ENCODE measurements around the gene ELAVL1. TPM values are rescaled to one million over a fixed set of nuclear protein-coding genes. Genes with fewer than 3 reads are reported as not detected.

ELAVL1 gene
- total RNA-seq, 2 experiments from 2014 or later, result 65.4 to 168 TPM

- TF ChIP-seq EZH2phosphoT487 (IDR thresholded peaks at IDR 0.05; ENCODE audit: borderline replicate concordance, low read depth, low read length) (no peak), CTCF (conservative IDR thresholded peaks at IDR 0.05; ENCODE audit: low read length) (no peak)
- DNase-seq (ENCODE audit: low spot score), result peak; percentile 44
- Histone ChIP-seq H2AFZ (ENCODE audit: low read length) (peak overlapping the region; percentile 45; the same call in 1 of the 2 replicates), H3K4me3 (ENCODE audit: low read depth, low read length, poor library complexity, severe bottlenecking) (peak overlapping the region; percentile 100), H3K36me3 (ENCODE audit: insufficient read depth, low read length) (peaks cover 24% of the 10 kb centered on the region), H3K27ac (ENCODE audit: low read depth, low read length, poor library complexity, severe bottlenecking) (peak overlapping the region; percentile 64), H3K79me2 (ENCODE audit: insufficient read depth, low read depth, low read length) (peaks cover 61% of the 10 kb centered on the region), H3K4me2 (ENCODE audit: low read length) (peak overlapping the region; percentile 99), H3K9me2 (ENCODE audit: insufficient read depth, low read length) (no peaks in the 10 kb centered on the region), H3K4me1 (ENCODE audit: insufficient read depth, low read length, poor library complexity, severe bottlenecking) (peaks cover 26% of the 10 kb centered on the region), H3K9me3 (ENCODE audit: low read length) (no peaks in the 10 kb centered on the region), H4K20me1 (ENCODE audit: insufficient read depth, low read length) (peaks cover 27% of the 10 kb centered on the region)
- intact Hi-C loops (cut with micrococcal nuclease; ENCODE audit: unreplicated experiment), result loop anchor here (2.0 to 5.0 kb wide), 3 partner anchors 46 to 507 kb away; partner anchors contain the start of genes TIMM44 and ZNF414
- POLR2A ChIA-PET, result interaction anchor here (1.6 kb wide), 1 partner anchor 10 kb away, joined by 3 read pairs; no protein-coding TSS in a partner anchor
- no TSS peak for BruUV-seq (replicated peaks)
- CTCF ChIA-PET (ENCODE audit: unreplicated experiment), result interaction anchor here (0.6 kb wide), 1 partner anchor 316 kb away, joined by 7 read pairs; the partner anchor contains the start of genes NDUFA7 and RPS28
These were observed 523 bp downstream of the ELAVL1 start for GRCh38 chr19:8004723-8005513.

- H3K4me1 ChIP-seq (ENCODE audit: insufficient read depth, low read length, poor library complexity, severe bottlenecking), result peaks cover 26% of the 10 kb centered on the region
- intact Hi-C loops (cut with micrococcal nuclease; ENCODE audit: unreplicated experiment), result loop anchor here (2.0 kb wide), 2 partner anchors 47 to 61 kb away; partner anchors contain the start of gene TIMM44
- ChIA-PET CTCF (ENCODE audit: unreplicated experiment) (interaction anchor here (0.6 kb wide), 1 partner anchor 317 kb away, joined by 7 read pairs; the partner anchor contains the start of genes NDUFA7 and RPS28), POLR2A (no interaction called here)
- H3K27ac ChIP-seq (ENCODE audit: low read depth, low read length, poor library complexity, severe bottlenecking), result peak overlapping the region; percentile 64
- peaks cover 34% of the 10 kb centered on the region for H3K36me3 ChIP-seq (ENCODE audit: insufficient read depth, low read length)
- DNase-seq (ENCODE audit: low spot score), result no peak
- TSS peak; percentile 82 for BruUV-seq (replicated peaks)
- peak overlapping the region; percentile 100 for H3K4me3 ChIP-seq (ENCODE audit: low read depth, low read length, poor library complexity, severe bottlenecking)
- H4K20me1 ChIP-seq (ENCODE audit: insufficient read depth, low read length), result peaks cover 27% of the 10 kb centered on the region
- no peak for TF ChIP-seq EZH2phosphoT487 (IDR thresholded peaks at IDR 0.05; ENCODE audit: borderline replicate concordance, low read depth, low read length)
- no peak for TF ChIP-seq CTCF (conservative IDR thresholded peaks at IDR 0.05; ENCODE audit: low read length)
- H3K4me2 ChIP-seq (ENCODE audit: low read length), result peak overlapping the region; percentile 99
- no peaks in the 10 kb centered on the region for H3K9me3 ChIP-seq (ENCODE audit: low read length)
- no peak overlapping the region for H2AFZ ChIP-seq (ENCODE audit: low read length)
- H3K9me2 ChIP-seq (ENCODE audit: insufficient read depth, low read length), result no peaks in the 10 kb centered on the region
- peaks cover 70% of the 10 kb centered on the region for H3K79me2 ChIP-seq (ENCODE audit: insufficient read depth, low read depth, low read length)
These were observed 1.4 kb downstream of the ELAVL1 start for GRCh38 chr19:8004001-8004400.
